AG09309 (cell line): ENCODE results near the gene LTBP1.

Experiments used
- DNase-seq: peaks from one replicate; pipeline ENCODE4 v3.0.0-alpha.2; 2010; ENCODE audit warnings: low read depth
- H3K4me3 ChIP-seq: 2 replicates; pipeline ENCODE4 v1.5.1; 2011; ENCODE audit warnings: mild to moderate bottlenecking, low read depth, low read length, moderate library complexity; ENCODE audit not compliant: control insufficient read depth
- TF ChIP-seq, protein P1 (sequence below): IDR thresholded peaks from 2 replicates; pipeline ENCODE4 v1.5.1; 2011; ENCODE audit warnings: mild to moderate bottlenecking, low read depth, low read length, inconsistent platforms; ENCODE audit not compliant: insufficient read depth, control insufficient read depth; ENCODE audit errors: missing control alignments

The LTBP1 gene

DNA sequence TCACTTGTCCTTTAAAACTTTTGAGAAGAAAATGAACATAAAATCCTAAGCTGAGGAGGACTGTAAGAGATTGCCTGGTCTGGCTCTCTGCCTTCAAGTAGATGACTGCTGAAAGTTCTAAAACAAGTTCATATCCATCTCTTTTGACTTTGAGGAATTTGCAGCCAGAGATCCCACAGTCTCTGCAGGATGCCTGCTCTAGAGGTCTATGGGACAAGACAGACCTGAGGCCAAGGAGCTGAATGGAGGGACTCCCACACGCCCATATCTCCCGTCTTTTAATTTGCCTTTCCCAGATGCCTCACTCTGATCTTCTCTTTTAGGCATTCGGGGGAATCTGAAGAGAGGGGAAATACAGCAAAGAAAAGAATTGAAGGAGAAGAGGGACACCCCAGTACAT is 273.8 kb downstream of the LTBP1 start:
- TF ChIP-seq, protein P1, sequence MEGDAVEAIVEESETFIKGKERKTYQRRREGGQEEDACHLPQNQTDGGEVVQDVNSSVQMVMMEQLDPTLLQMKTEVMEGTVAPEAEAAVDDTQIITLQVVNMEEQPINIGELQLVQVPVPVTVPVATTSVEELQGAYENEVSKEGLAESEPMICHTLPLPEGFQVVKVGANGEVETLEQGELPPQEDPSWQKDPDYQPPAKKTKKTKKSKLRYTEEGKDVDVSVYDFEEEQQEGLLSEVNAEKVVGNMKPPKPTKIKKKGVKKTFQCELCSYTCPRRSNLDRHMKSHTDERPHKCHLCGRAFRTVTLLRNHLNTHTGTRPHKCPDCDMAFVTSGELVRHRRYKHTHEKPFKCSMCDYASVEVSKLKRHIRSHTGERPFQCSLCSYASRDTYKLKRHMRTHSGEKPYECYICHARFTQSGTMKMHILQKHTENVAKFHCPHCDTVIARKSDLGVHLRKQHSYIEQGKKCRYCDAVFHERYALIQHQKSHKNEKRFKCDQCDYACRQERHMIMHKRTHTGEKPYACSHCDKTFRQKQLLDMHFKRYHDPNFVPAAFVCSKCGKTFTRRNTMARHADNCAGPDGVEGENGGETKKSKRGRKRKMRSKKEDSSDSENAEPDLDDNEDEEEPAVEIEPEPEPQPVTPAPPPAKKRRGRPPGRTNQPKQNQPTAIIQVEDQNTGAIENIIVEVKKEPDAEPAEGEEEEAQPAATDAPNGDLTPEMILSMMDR: no peak
- no peak overlapping the region for H3K4me3 ChIP-seq
- DNase-seq: no peak

GRCh38 chr2:33221046-33221784 is 274.5 kb downstream of the LTBP1 start:
- H3K4me3 ChIP-seq: no peak overlapping the region
- TF ChIP-seq, protein P1: no peak
- no peak for DNase-seq

DNA sequence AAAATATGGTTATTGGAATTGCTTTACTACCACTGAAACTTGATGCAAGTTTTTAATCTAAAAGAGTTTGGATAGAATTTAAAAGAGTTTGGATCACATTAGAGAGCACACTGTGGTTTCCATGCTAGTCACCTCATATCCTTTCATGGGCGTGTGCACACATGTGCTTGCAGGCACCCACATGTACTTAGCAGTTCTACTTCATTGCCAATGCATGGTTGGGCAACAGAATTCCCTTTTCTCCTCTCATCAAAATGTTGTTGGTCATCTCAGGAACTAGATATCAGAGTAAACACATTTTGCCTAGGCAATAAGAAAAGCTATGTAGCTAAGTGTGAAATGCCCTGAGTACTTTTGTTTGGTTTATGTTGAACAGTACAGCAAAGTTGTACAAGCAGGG is 275.6 kb downstream of the LTBP1 start:
- H3K4me3 ChIP-seq: no peak overlapping the region
- no peak for DNase-seq
- TF ChIP-seq, protein P1: no peak

DNA sequence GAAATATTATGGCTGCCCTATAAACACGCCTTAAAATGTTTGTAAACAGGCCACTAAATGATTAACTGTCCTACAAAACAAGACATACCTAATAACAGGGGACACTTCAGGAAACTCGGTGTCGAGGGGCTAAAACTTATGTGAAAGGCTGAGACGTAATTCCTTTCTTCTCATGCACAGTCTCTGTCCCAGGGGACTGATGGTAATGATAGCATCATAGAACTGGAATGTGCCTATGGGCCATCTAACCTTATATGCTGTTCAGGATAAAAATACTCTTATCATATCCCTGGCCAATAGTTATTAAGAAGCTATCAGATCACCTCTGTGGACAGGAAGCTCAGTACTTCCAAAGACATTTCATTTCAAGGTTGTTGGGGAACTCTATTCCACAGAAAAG is 277.1 kb downstream of the LTBP1 start:
- H3K4me3 ChIP-seq: no peak overlapping the region
- TF ChIP-seq, protein P1: no peak
- no peak for DNase-seq

DNA sequence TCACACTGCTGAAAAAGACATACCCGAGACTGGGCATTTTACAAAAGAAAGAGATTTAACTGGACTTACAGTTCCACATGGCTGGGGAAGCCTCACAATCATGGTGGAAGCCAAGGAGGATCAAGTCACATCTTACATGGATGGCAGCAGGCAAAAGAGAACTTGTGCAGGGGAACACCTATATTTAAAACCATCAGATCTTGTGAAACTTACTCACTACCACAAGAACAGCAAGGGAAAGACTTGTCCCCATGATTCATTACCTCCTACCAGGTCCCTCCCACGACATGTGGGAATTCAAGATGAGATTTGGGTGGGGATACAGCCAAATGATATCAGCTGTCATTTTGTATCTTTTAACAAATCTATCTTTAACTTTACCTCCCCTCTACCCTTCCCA is 278.6 kb downstream of the LTBP1 start:
- no peak for DNase-seq
- H3K4me3 ChIP-seq: no peak overlapping the region
- TF ChIP-seq, protein P1: no peak

DNA sequence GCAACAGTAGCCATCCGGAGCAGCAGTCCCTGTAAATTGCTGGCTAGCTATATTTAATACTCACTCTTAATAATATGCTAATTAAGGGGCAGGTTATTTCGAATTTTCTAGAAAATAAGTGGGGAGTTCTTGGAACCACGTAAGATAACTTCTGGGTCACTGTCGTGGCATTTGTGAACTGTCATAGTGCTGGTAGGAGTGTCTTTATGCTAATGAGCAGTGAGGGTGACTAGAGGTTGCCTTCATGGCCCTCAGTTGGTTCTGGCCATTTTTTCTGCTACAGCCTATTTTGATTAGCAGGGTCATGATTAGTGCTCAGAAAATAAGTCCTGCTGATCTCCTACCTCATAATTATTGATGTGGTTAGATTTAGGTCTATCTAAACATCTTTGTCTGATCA is 279.8 kb downstream of the LTBP1 start:
- TF ChIP-seq, protein P1: no peak
- H3K4me3 ChIP-seq: no peak overlapping the region
- no peak for DNase-seq
